Left renal pelvis (tissue), 4 donors: ENCODE data around the gene CLK2. TPM values are rescaled to one million over a fixed set of nuclear protein-coding genes. Genes with fewer than 3 reads are reported as not detected.
"Not testable (repeated sequence)": the region's sequence is repeated elsewhere in the genome, so short reads cannot be mapped to it uniquely, and the experiment has no call there.

Experiments
- DNase-seq, 4 donors: peaks; one replicate each; pipeline ENCODE4 v3.0.0-alpha.2; 2013; ENCODE audit warnings: low read depth in 4 of 4, low spot score in 3 of 4
- polyA plus RNA-seq, 4 donors: library from polyadenylated mRNA; unstranded; fragments of 120-200 nt; gene quantifications; one replicate each; pipeline ENCODE4 v1.2.1, GENCODE V29; 2013; ENCODE audit not compliant: insufficient read length in 4 of 4

The CLK2 gene
- polyA plus RNA-seq, 4 donors, result 70.1 to 93.6 (median 74.8) TPM

GRCh38 chr1:155218854-155219591, 54.3 kb downstream of the CLK2 start:
- DNase-seq, result no peak

- DNase-seq, result not testable (repeated sequence)
Observed at GRCh38 chr1:155214702-155215101, 58.6 kb downstream of the CLK2 start.

Other genes starting within 250 kb of the CLK2 start
- gene DCST2, start 239.7 kb downstream of the CLK2 start, polyA plus RNA-seq, result 1 to 10 TPM in 3 of 4 donors, under 1 TPM in 1; 0.78 to 2.7 (median 1.5) TPM
- gene DCST1, start 239.7 kb downstream of the CLK2 start, polyA plus RNA-seq, result under 1 TPM; 0.21 to 0.41 (median 0.29) TPM
- 10 to 100 TPM; 37.6 to 53.1 (median 46.2) TPM for gene ADAM15, start 222.2 kb downstream of the CLK2 start, polyA plus RNA-seq
- 10 to 100 TPM; 19.2 to 24.8 (median 19.5) TPM for gene EFNA4, start 209.8 kb downstream of the CLK2 start, polyA plus RNA-seq
- gene EFNA3, start 194.7 kb downstream of the CLK2 start, polyA plus RNA-seq, result 1 to 10 TPM; 5.7 to 7.8 (median 6.3) TPM
- gene EFNA1, start 145.6 kb downstream of the CLK2 start, polyA plus RNA-seq, result 10 to 100 TPM; 23.7 to 69.5 (median 63.0) TPM
- gene SLC50A1, start 137.7 kb downstream of the CLK2 start, polyA plus RNA-seq, result 10 to 100 TPM; 39.6 to 66.6 (median 54.3) TPM
- 10 to 100 TPM; 29.4 to 49.8 (median 31.4) TPM for gene DPM3, start 133.0 kb downstream of the CLK2 start, polyA plus RNA-seq
- 100 to 1,000 TPM; 139 to 182 (median 152) TPM for gene KRTCAP2, start 100.2 kb downstream of the CLK2 start, polyA plus RNA-seq
- gene TRIM46, start 99.7 kb downstream of the CLK2 start, polyA plus RNA-seq, result 1 to 10 TPM; 2.4 to 6.3 (median 3.2) TPM
- 10 to 100 TPM; 27.7 to 52.9 (median 46.5) TPM for gene THBS3, start 65.6 kb downstream of the CLK2 start, polyA plus RNA-seq
- gene MTX1, start 64.8 kb downstream of the CLK2 start, polyA plus RNA-seq, result 10 to 100 TPM; 26.6 to 49.9 (median 39.6) TPM
- 10 to 100 TPM; 20.0 to 32.8 (median 24.2) TPM for gene ENTREP3, start 18.0 kb downstream of the CLK2 start, polyA plus RNA-seq
- 10 to 100 TPM; 45.9 to 72.1 (median 58.9) TPM for gene SCAMP3, start 11.1 kb downstream of the CLK2 start, polyA plus RNA-seq
- 10 to 100 TPM in 2 of 4 donors, 1 to 10 TPM in 2; 8.4 to 11.9 (median 10.1) TPM for gene HCN3, start 4.0 kb upstream of the CLK2 start, polyA plus RNA-seq
- gene PKLR, start 27.9 kb upstream of the CLK2 start, polyA plus RNA-seq, result 1 to 10 TPM in 3 of 4 donors, under 1 TPM in 1; 0.53 to 8.7 (median 5.7) TPM
- gene FDPS, start 35.4 kb upstream of the CLK2 start, polyA plus RNA-seq, result 100 to 1,000 TPM; 110 to 201 (median 171) TPM
- 10 to 100 TPM; 35.4 to 40.6 (median 36.6) TPM for gene RUSC1, start 47.4 kb upstream of the CLK2 start, polyA plus RNA-seq